K562 (cell line): Measurements from ENCODE around the gene ZCCHC24. TPM values are rescaled to one million over a fixed set of nuclear protein-coding genes. Genes with fewer than 3 reads are reported as not detected.

Experiments
- BRD4 ChIP-seq: fragments of 200-600 bp; sonication (generic); IDR thresholded peaks from 2 replicates; pipeline ENCODE4 v1.6.1; 2017; ENCODE audit warnings: inconsistent platforms
- CEBPZ ChIP-seq: fragments of 150-350 bp; IDR thresholded peaks from 2 replicates; pipeline ENCODE4 v1.6.1; 2014; ENCODE audit warnings: low read depth, mild to moderate bottlenecking, low read length, borderline replicate concordance
- HCFC1 ChIP-seq: IDR thresholded peaks from 2 replicates; pipeline ENCODE4 v1.6.1; 2012; ENCODE audit warnings: low read depth, low read length, improper control_type of control experiment
- NCOR1 ChIP-seq: fragments of 450-650 bp; IDR thresholded peaks from 2 replicates; pipeline ENCODE4 v1.6.1; 2016; ENCODE audit warnings: mild to moderate bottlenecking, moderate library complexity
- POU5F1 ChIP-seq: fragments of 150-350 bp; IDR thresholded peaks from 2 replicates; pipeline ENCODE4 v1.6.1; 2014; ENCODE audit warnings: borderline replicate concordance, low read length, low read depth, mild to moderate bottlenecking; ENCODE audit not compliant: partially characterized antibody
- RAD21 ChIP-seq, 2 experiments: fragments of 250-450 bp in 1 of 2; fragments of 450-650 bp in 1 of 2; sonication (Bioruptor Pico) in 1 of 2; formaldehyde crosslinking in 1 of 2; IDR thresholded peaks in 1 of 2; conservative IDR thresholded peaks in 1 of 2; 2 replicates each; pipeline versions ENCODE4 v1.4.0 to v1.8.0; 2020 to 2022; ENCODE audit warnings: mild to moderate bottlenecking in 2 of 2, moderate library complexity in 1 of 2
- ZMIZ1 ChIP-seq, 2 experiments: fragments of 150-350 bp in 1 of 2; IDR thresholded peaks; 2 replicates each; pipeline ENCODE4 v1.6.1; 2012 to 2016; ENCODE audit warnings: low read depth in 2 of 2, low read length in 2 of 2, mild to moderate bottlenecking in 1 of 2, moderate library complexity in 1 of 2
- ZNF140 ChIP-seq: fragments of 250-450 bp; sonication (Bioruptor Pico); IDR thresholded peaks from 2 replicates; pipeline ENCODE4 v1.8.0; 2021; ENCODE audit warnings: moderate library complexity, mild to moderate bottlenecking, inconsistent platforms
- polyA plus RNA-seq, 8 experiments: library from polyadenylated mRNA; depleted of rRNA in 4 of 8; stranded (reverse) in 5 of 8; unstranded in 3 of 8; fragments of >200 nt; fragmentation: Nextera tagmentation in 2 of 8; fragmentation: Illumina TruSeq in 1 of 8; extraction: Ambion mirVana in 2 of 8; extraction: Trizol in 1 of 8; gene quantifications; 2 replicates each; pipeline versions ENCODE4 v1.2.1 to v1.2.3, GENCODE V29; 2011 to 2014; ENCODE audit warnings: inconsistent platforms in 1 of 8, missing spikeins in 1 of 8
- total RNA-seq, 7 experiments: library from RNA; depleted of rRNA in 6 of 7; stranded (reverse); fragments of >200 nt in 6 of 7; fragmentation: Illumina TruSeq in 2 of 7; extraction: Trizol in 2 of 7; gene quantifications; 2 replicates each; pipeline versions ENCODE4 v1.2.1 to v1.2.3, GENCODE V29; 2011 to 2021; ENCODE audit warnings: low replicate concordance in 1 of 7
- TF ChIP-seq, protein P1 (sequence below): fragments of 450-650 bp; IDR thresholded peaks from 2 replicates; pipeline ENCODE4 v1.6.1; 2016; ENCODE audit warnings: borderline replicate concordance
- TF ChIP-seq, protein P2 (sequence below): fragments of 200-800 bp; sonication (Bioruptor generic); IDR thresholded peaks from 2 replicates; pipeline ENCODE4 v1.6.1; 2017; ENCODE audit warnings: missing genetic modification characterization, missing compliant biosample characterization

The ZCCHC24 gene
- total and polyA plus RNA-seq, 9 of the 15 experiments (the other 6 are each of a cell fraction or from before 2014, with no cell fraction given): 0.84 to 11.0 (median 4.6) TPM

- TF ChIP-seq CEBPZ (no peak), POU5F1 (no peak), HCFC1 (peak; percentile 52; the same call in 1 of the 2 replicates), RAD21 (CRISPR knock-in tag; conservative IDR thresholded peaks at IDR 0.05 in 1 of 2, IDR thresholded peaks at IDR 0.05 in 1 of 2) (peak; percentile 39 to 61), ZNF140 (no peak), BRD4 (0 out of 2 replicates have a peak, but pooled peaks have one; percentile 29), NCOR1 (no peak), ZMIZ1 (IDR thresholded peaks at IDR 0.05; ENCODE audit: low read depth in 2 of 2, low read length in 2 of 2) (peak in 1 of 2 experiments; percentile 37; a peak in 1 of 4 replicates)
- TF ChIP-seq, protein P1, sequence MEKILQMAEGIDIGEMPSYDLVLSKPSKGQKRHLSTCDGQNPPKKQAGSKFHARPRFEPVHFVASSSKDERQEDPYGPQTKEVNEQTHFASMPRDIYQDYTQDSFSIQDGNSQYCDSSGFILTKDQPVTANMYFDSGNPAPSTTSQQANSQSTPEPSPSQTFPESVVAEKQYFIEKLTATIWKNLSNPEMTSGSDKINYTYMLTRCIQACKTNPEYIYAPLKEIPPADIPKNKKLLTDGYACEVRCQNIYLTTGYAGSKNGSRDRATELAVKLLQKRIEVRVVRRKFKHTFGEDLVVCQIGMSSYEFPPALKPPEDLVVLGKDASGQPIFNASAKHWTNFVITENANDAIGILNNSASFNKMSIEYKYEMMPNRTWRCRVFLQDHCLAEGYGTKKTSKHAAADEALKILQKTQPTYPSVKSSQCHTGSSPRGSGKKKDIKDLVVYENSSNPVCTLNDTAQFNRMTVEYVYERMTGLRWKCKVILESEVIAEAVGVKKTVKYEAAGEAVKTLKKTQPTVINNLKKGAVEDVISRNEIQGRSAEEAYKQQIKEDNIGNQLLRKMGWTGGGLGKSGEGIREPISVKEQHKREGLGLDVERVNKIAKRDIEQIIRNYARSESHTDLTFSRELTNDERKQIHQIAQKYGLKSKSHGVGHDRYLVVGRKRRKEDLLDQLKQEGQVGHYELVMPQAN: no peak
- TF ChIP-seq, protein P2, sequence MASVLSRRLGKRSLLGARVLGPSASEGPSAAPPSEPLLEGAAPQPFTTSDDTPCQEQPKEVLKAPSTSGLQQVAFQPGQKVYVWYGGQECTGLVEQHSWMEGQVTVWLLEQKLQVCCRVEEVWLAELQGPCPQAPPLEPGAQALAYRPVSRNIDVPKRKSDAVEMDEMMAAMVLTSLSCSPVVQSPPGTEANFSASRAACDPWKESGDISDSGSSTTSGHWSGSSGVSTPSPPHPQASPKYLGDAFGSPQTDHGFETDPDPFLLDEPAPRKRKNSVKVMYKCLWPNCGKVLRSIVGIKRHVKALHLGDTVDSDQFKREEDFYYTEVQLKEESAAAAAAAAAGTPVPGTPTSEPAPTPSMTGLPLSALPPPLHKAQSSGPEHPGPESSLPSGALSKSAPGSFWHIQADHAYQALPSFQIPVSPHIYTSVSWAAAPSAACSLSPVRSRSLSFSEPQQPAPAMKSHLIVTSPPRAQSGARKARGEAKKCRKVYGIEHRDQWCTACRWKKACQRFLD (CRISPR knock-in tag): peak; percentile 63; the same call in 1 of the 2 replicates
Measured at GRCh38 chr10:79390551-79391229, 54.7 kb downstream of the ZCCHC24 start (continued).
